Measurements from ENCODE around the gene EMX1.

EMX1 gene

DNA sequence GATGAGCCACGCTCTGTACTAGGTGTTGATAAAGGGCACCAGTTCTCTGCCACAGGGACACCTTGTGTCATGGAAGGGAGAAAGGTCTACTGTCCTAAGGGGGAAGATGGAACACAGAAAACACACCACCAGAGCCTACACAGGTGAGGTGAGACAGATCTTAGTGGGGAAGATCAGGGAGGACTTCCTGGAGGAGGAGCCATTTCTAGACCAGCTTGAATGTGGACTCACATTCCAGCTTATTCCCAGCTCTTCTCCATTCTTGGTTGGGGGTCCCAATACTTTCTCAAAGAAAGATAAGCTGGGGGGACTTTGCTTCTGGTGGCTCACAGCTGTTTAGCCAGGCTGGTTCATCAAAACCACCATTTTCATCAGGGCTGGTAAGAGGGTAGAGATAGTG, 36.2 kb downstream of the EMX1 start:
- in situ Hi-C loops (cut with HindIII; ENCODE audit: low pct_unique_long_range_greater_than_20kb, low sequenced_read_pairs), result no loop called here
- TF ChIP-seq JUND (IDR thresholded peaks at IDR 0.05; ENCODE audit: low read depth), result no peak
- no peak for DNase-seq (ENCODE audit: low read depth in 1 of 2, low spot score in 1 of 2)

DNA sequence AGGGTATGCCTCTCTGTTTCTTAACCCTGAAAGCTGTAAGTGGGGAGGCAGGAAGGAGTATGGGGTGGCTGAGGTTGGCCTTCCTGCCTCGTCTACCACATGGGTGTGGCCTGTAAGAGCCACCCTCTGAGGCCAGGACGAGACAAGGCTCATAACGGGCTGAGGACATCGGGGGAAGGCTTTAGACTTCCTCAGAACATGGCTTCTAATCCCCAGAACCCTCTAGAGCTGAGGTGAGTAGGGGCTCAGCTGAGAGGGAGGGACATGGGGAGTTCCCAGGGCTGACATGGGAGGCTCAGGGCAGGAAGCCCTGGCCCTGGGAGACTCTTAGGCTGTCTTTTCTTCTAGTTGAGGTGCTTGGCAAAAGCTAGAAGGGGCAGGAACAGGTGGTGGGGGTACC, 36.7 kb downstream of the EMX1 start:
- no peak for TF ChIP-seq JUND (IDR thresholded peaks at IDR 0.05; ENCODE audit: low read depth)
- no peak for DNase-seq (ENCODE audit: low read depth in 1 of 2, low spot score in 1 of 2)
- in situ Hi-C loops (cut with HindIII; ENCODE audit: low pct_unique_long_range_greater_than_20kb, low sequenced_read_pairs), result no loop called here

DNA sequence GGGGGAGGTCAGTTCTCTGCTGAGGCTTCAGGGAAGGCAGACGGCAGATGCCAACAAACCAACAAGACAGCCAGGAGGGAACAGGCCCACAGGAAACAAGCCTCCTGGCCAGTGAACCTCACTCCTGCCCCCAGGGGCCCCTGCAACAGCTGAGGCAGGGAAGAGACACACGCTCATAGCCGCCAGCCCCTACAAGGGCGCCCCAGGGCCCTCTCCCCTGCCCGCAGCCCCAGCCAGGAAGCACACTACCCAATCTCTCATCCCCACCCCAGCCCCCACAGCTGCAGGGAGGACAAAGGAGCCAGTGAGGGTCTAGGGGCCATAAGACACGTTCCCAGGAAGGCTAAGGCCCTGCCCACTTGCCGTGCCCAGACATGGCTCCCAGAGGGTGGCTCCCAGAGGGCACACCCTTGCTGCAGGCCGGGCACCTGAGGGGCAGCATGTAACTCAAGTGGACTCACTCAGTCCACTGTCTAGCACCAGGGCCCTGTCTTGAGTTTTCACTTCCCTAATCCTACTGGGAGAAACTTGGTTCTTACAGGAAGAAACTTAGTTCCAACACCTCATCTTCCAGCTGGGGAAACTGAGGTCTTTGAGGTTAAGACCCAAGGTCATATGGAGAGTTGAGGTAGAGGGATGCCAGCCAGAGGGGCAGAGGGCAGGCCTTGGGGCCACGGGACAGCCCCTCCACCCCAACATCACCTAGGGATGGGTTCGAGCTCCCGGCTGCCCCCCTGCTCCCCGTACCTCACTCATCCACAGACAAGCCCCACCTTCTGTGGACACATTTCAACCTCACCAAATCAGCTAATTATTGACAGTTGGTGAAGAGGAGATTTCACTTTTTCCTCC, 37.3 kb downstream of the EMX1 start:
- TF ChIP-seq JUND (IDR thresholded peaks at IDR 0.05; ENCODE audit: low read depth), result no peak
- in situ Hi-C loops (cut with HindIII; ENCODE audit: low pct_unique_long_range_greater_than_20kb, low sequenced_read_pairs), result no loop called here
- DNase-seq (ENCODE audit: low read depth in 1 of 2, low spot score in 1 of 2), result no peak

DNA sequence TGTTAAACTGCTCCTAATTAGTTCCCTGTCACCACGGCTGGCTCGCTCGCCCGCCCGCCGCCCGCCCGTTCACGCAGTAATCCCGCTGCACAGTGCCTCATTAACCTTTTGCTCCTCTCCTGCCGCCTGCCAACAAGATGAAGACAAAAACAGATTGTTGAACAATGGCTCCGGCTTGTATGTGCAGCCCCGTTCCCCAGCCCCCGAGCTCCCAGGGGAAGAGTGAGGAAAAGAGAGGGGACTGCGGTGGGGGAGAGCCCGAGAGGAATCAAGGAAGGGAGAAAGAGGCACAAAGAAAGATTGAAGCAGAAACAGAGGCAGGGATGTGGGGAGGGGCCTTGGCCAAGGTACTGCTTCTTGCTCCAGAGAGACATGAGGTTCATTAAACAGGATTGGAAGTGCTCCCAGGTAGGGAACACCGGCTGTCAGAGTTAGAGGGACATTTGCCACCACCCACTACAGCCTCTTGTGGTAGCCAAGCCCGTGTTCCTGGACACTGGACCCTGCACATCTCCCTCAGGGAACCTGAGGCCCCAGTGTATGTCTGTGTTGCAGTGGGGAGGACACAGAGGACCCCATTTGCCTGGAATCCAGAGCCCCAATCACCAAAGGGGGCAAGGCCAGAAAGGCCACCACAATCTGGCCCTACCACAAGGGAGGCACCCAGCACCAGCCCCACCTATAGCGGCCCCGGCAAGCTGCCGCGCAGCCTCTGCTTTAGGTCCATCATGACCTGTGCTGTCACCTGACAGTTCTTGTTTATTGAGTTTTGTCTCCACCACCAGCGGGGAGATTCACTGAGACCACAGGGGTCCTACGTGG, 38.1 kb downstream of the EMX1 start:
- TF ChIP-seq JUND (IDR thresholded peaks at IDR 0.05; ENCODE audit: low read depth), result no peak
- in situ Hi-C loops (cut with HindIII; ENCODE audit: low pct_unique_long_range_greater_than_20kb, low sequenced_read_pairs), result no loop called here
- DNase-seq (ENCODE audit: low read depth in 1 of 2, low spot score in 1 of 2), result no peak

DNA sequence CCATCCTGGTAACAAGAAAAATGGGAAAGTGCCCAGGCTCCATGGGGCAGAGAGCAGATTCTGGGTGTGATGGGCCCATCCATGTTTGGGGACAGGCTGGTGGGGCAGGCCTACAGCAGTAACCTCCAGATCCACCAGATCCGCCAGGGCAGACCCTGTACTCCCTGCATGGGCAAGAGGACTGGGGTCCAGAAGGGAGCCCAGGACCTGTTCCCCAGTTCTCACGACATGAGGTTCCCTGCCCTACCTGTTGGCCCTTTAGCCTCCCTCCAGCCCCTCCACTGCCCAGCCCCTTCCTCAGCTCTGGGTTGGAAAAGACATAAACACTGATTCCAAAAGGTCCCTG, 38.7 kb downstream of the EMX1 start:
- no peak for TF ChIP-seq JUND (IDR thresholded peaks at IDR 0.05; ENCODE audit: low read depth)
- DNase-seq (ENCODE audit: low read depth in 1 of 2, low spot score in 1 of 2), result no peak
- in situ Hi-C loops (cut with HindIII; ENCODE audit: low pct_unique_long_range_greater_than_20kb, low sequenced_read_pairs), result no loop called here

DNA sequence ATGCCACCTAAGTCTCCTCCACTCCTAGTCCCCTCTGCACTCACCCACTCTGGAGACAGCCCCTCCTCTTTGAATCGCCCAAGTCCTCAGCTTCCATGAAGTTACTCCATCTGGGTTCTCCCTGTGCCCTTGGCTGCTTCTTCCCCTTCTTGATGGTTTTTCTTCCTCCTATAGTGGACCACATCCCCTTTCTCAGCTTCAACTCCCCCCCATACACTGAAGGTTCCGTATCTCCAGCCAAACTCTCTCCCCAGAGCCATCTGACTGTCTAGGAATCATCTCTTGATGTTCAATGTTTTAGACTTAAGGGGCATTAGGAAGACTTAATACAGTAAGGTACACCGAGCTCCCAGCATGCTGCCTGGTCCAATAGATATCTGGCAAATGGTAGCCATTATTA, 39.6 kb downstream of the EMX1 start:
- in situ Hi-C loops (cut with HindIII; ENCODE audit: low pct_unique_long_range_greater_than_20kb, low sequenced_read_pairs), result no loop called here
- TF ChIP-seq JUND (IDR thresholded peaks at IDR 0.05; ENCODE audit: low read depth), result no peak
- no peak for DNase-seq (ENCODE audit: low read depth in 1 of 2, low spot score in 1 of 2)

DNA sequence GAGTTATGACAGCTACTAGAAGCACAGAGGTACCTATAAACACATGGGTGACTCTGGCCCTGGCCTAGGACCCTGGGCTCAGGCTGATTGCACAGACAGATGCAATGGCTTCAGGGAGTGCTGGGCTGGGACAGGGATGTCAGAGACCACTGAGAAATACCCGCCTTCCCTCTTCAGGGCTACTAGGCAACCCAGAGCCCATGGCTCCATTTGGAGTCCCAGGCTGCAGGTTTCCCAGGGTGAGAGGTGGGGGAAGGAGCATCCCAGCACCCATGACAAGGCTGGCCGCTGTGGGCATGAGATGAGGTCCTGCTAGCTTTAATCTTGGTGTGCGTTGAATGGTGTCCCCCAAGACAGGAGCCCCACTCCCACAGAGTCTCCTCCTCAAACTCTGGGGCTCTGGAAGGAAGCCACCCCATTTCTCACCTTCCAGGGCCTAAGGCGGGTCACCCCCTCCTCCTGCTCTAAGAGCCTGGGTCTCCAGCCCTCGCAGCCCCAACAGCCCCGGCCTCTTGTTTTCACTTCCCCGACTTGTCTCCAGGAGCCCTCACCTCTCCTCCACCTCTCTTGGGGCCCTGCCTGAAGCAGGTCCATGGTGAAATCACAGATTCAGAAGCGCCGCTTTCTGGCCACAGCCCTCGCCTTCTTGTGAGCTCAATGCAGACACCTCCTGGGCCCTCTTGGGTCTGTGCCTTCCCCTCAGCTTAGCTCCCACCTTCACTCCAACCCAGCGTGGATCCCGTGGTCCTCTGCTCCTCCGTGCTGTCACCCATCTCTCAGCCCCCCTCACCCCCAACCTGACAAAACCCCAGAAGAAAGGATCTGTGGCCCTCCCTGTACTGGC, 41.4 kb downstream of the EMX1 start:
- no peak for TF ChIP-seq JUND (IDR thresholded peaks at IDR 0.05; ENCODE audit: low read depth)
- no peak for DNase-seq (ENCODE audit: low read depth in 1 of 2, low spot score in 1 of 2)
- in situ Hi-C loops (cut with HindIII; ENCODE audit: low pct_unique_long_range_greater_than_20kb, low sequenced_read_pairs), result no loop called here

DNA sequence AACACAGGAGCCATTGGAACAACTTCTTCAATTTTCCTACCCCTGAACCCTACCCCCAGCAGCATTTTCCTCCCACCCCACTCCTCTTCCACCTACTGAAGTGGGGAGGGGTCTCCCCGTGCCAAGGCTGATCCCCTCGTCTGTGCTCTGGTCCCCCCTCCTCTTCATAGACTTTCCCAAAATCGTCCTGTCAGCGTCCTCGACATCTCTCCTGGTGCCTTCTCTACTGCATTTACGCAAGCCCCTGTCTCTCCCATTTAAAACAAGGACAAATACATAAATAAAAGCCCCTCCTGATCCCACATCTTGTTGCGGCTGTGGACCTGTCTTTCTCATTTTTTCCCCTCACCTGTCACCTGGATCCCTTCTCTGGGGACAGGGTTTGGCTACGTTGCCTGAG, 42.2 kb downstream of the EMX1 start:
- no peak for DNase-seq (ENCODE audit: low read depth in 1 of 2, low spot score in 1 of 2)
- in situ Hi-C loops (cut with HindIII; ENCODE audit: low pct_unique_long_range_greater_than_20kb, low sequenced_read_pairs), result no loop called here
- no peak for TF ChIP-seq JUND (IDR thresholded peaks at IDR 0.05; ENCODE audit: low read depth)

DNA sequence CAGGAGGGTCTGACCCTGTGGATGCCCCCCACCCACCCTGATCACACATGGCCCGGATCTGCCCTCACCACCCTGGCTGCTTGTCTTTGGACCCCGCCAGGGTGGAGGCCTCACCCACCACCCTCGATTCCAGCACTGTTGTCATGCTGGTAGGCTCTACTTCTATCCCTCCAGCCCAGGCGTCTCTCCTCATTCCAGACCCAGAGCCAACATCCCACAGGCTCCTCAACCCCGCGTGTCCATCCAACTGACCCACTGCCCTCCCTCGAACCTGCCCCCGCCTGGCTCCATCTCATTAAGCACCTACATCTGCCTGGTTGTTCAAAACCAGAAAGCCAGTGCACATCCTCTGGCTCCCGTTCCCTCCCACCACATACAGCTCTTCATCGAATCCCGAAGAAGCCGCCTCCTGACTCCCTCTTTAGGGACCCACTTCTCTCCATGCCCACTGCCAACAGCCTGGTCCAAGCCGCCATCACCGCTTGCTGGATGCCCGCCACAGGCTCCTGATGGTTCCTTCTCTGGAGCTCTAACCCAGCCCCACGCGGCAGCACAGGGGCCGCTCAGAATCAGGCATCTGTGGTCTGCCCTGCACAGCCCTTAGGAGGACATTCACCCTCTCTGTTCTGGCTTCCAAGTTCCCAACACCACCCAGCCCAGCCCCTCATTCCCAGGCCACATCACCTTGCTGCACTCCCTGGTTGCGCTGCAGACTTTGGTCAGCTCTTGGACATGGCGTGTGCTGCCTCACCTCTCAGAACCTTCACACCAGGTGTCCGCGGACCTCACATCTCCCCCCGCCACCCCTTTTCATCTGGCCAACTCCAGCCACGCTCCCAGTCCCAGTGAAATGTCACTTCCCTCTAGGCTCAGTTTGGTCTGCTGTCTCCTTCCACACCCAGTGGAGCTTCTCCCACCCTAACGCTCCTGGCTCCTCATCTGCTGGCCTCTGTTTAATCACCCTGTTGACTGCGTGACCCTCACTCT, 43.0 kb downstream of the EMX1 start:
- no peak for TF ChIP-seq JUND (IDR thresholded peaks at IDR 0.05; ENCODE audit: low read depth)
- in situ Hi-C loops (cut with HindIII; ENCODE audit: low pct_unique_long_range_greater_than_20kb, low sequenced_read_pairs), result no loop called here
- no peak for DNase-seq (ENCODE audit: low read depth in 1 of 2, low spot score in 1 of 2)

DNA sequence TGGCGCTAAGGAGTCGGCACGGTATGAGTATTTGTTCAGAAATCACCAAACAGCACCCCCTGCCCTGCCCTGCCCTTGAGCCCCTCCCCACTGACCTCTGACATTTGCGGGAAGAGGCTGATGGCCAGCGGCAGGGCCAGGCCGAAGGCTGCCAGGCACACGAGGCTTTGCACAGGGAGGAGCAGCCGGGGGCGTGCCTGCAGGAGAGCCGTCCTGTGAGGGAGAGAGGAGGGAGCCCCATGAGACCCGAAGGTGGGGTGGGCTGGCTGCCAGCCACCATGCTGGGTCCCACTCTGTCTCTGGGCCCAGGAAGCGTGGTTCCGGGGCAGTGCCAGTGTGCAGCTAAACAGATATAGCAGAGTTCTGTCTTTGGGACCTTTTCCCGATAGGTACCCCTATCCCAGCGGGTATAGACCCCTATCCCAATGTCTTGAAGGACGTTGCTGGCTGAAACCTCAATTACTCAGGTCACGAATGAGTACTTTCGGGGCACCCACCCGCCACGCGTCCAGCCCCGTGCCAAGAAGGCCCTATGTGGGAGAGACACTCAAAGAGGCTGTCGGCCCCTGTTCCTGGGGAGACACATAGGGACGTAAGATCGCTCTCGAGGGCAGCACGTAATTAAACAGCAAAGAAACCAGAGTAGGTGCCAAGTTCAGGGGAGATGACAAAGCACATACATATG, 43.9 kb downstream of the EMX1 start:
- no peak for DNase-seq (ENCODE audit: low read depth in 1 of 2, low spot score in 1 of 2)
- TF ChIP-seq JUND (IDR thresholded peaks at IDR 0.05; ENCODE audit: low read depth), result no peak
- in situ Hi-C loops (cut with HindIII; ENCODE audit: low pct_unique_long_range_greater_than_20kb, low sequenced_read_pairs), result no loop called here

DNA sequence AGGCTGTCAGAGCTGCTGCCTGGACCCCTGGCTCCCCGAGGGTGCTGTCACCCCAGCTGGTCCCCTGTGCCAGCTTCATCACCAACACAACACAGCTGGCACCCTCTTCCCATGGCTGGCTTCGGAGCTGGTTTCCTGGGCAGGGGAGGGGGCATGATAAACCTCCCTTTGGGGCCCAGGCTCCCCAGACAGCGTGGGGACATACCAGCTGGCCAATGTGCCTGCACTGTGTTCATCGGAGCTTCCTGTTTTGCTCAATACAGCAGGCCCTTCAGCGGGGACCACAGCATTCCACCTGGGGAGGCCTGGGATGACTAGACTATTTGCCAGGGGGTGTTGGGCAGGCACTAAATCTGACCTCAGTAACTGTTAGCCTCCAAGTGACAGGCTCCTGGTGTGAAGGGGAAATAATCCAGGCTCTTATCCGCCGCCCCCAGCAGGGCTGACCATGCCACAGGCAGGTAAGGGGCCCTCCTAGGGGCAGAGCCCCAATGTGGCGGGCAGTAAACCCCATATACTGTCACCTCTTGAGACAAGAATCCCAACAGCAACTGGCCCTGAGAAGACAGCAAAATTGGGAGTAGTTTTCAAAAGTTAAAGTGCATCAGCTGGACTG, 44.6 kb downstream of the EMX1 start:
- no peak for TF ChIP-seq JUND (IDR thresholded peaks at IDR 0.05; ENCODE audit: low read depth)
- in situ Hi-C loops (cut with HindIII; ENCODE audit: low pct_unique_long_range_greater_than_20kb, low sequenced_read_pairs), result no loop called here
- no peak for DNase-seq (ENCODE audit: low read depth in 1 of 2, low spot score in 1 of 2)

Measured in T47D (cell line).